OCI-LY1 (cell line): ENCODE results near the gene ANKUB1.
"Not testable (repeated sequence)": the region's sequence is repeated elsewhere in the genome, so short reads cannot be mapped to it uniquely, and the experiment has no call there.

Experiments used
- EZH2 ChIP-seq: fragments of 200-600 bp; sonication (generic), shearing (Covaris generic); IDR thresholded peaks from 2 replicates; pipeline ENCODE4 v1.8.0; 2017; ENCODE audit warnings: borderline replicate concordance, mixed run types, mild to moderate bottlenecking, antibody characterized with exemption, low read length, moderate library complexity, mixed read lengths
- TF ChIP-seq, protein P1 (sequence below): fragments of 200-600 bp; sonication (generic), shearing (Covaris generic); IDR thresholded peaks from 2 replicates; pipeline ENCODE4 v1.5.1; 2017; ENCODE audit warnings: mild to moderate bottlenecking, antibody characterized with exemption, low read length, moderate library complexity, mixed read lengths

DNA sequence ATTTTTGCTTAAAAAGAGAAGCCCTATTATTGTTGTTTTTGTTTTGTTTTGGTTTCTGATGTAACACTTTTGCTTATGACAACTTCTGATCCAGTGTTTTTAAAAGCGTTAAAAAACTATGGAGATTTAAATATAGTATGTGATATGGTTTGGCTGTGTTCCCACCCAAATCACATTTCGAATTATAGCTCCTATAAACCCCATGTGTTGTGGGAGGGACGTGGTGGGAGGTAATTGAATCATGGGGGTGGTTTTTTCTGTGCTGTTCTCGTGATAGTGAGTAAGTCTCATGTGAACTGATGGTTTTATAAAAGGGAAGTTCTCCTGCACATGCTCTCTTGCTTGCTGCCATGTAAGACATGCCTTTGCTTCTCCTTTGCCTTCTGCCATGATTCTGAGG is 37.3 kb upstream of the ANKUB1 start:
- TF ChIP-seq EZH2: not testable (repeated sequence)
- TF ChIP-seq, protein P1, sequence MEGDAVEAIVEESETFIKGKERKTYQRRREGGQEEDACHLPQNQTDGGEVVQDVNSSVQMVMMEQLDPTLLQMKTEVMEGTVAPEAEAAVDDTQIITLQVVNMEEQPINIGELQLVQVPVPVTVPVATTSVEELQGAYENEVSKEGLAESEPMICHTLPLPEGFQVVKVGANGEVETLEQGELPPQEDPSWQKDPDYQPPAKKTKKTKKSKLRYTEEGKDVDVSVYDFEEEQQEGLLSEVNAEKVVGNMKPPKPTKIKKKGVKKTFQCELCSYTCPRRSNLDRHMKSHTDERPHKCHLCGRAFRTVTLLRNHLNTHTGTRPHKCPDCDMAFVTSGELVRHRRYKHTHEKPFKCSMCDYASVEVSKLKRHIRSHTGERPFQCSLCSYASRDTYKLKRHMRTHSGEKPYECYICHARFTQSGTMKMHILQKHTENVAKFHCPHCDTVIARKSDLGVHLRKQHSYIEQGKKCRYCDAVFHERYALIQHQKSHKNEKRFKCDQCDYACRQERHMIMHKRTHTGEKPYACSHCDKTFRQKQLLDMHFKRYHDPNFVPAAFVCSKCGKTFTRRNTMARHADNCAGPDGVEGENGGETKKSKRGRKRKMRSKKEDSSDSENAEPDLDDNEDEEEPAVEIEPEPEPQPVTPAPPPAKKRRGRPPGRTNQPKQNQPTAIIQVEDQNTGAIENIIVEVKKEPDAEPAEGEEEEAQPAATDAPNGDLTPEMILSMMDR: not testable (repeated sequence)
